A673 (cell line): ENCODE results near the gene TMEM129.

Experiments used
- EZH2 ChIP-seq: fragments of 200-600 bp; sonication (generic); IDR thresholded peaks from 2 replicates; pipeline ENCODE4 v1.6.1; 2017; ENCODE audit warnings: borderline replicate concordance, low read depth, mild to moderate bottlenecking, mixed read lengths, antibody characterized with exemption, low read length; ENCODE audit not compliant: poor library complexity, severe bottlenecking
- TF ChIP-seq, protein P1 (sequence below): fragments of 300-800, 200-600 bp; sonication (generic); conservative IDR thresholded peaks from 2 replicates; pipeline ENCODE4 v1.5.1; 2017; ENCODE audit warnings: low read depth, mild to moderate bottlenecking, antibody characterized with exemption, low read length, moderate library complexity, mixed read lengths

- TF ChIP-seq, protein P1, sequence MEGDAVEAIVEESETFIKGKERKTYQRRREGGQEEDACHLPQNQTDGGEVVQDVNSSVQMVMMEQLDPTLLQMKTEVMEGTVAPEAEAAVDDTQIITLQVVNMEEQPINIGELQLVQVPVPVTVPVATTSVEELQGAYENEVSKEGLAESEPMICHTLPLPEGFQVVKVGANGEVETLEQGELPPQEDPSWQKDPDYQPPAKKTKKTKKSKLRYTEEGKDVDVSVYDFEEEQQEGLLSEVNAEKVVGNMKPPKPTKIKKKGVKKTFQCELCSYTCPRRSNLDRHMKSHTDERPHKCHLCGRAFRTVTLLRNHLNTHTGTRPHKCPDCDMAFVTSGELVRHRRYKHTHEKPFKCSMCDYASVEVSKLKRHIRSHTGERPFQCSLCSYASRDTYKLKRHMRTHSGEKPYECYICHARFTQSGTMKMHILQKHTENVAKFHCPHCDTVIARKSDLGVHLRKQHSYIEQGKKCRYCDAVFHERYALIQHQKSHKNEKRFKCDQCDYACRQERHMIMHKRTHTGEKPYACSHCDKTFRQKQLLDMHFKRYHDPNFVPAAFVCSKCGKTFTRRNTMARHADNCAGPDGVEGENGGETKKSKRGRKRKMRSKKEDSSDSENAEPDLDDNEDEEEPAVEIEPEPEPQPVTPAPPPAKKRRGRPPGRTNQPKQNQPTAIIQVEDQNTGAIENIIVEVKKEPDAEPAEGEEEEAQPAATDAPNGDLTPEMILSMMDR: no peak
- TF ChIP-seq EZH2: no peak
These were observed 20.1 kb upstream of the TMEM129 start for GRCh38 chr4:1741208-1741607.
